Measurements from ENCODE around the gene DUSP15. TPM values are rescaled to one million over a fixed set of nuclear protein-coding genes. Genes with fewer than 3 reads are reported as not detected.

Gene DUSP15
- total RNA-seq, 1 donor from 2014 or later: 19.3 TPM

DNA sequence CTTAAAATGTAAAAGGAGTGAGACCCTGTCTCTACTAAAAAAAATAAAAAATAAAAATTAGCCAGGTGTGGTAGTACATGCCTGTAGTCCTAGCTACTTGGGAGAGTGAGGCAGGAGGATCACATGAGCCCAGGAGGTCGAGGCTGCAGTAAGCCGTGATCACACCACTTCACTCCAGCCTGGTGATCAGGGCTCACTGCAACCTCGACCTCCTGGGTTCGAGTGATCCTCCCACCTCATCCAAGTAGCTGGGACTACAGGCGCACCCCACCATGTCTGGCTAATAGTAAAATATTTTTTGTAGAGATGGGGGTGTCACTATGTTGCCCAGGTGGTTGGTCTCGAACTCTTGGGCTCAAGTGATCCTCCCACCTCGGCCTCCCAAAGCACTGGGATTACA is 16.8 kb downstream of the DUSP15 start:
- Mint-ChIP-seq H3K36me3 (ENCODE audit: unreplicated experiment) (no peaks in the 10 kb centered on the region), H3K4me3 (ENCODE audit: unreplicated experiment) (no peak overlapping the region), H3K27me3 (ENCODE audit: unreplicated experiment) (peaks cover 21% of the 10 kb centered on the region), H3K4me1 (ENCODE audit: low read depth, unreplicated experiment) (peaks cover 3% of the 10 kb centered on the region), H3K9me3 (ENCODE audit: unreplicated experiment) (peaks cover 8% of the 10 kb centered on the region), H3K27ac (ENCODE audit: unreplicated experiment) (no peak overlapping the region)
- TF ChIP-seq, protein P1, sequence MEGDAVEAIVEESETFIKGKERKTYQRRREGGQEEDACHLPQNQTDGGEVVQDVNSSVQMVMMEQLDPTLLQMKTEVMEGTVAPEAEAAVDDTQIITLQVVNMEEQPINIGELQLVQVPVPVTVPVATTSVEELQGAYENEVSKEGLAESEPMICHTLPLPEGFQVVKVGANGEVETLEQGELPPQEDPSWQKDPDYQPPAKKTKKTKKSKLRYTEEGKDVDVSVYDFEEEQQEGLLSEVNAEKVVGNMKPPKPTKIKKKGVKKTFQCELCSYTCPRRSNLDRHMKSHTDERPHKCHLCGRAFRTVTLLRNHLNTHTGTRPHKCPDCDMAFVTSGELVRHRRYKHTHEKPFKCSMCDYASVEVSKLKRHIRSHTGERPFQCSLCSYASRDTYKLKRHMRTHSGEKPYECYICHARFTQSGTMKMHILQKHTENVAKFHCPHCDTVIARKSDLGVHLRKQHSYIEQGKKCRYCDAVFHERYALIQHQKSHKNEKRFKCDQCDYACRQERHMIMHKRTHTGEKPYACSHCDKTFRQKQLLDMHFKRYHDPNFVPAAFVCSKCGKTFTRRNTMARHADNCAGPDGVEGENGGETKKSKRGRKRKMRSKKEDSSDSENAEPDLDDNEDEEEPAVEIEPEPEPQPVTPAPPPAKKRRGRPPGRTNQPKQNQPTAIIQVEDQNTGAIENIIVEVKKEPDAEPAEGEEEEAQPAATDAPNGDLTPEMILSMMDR (IDR thresholded peaks at IDR 0.05; ENCODE audit: partially characterized antibody, unreplicated experiment): no peak
- peak; percentile 17 for DNase-seq

DNA sequence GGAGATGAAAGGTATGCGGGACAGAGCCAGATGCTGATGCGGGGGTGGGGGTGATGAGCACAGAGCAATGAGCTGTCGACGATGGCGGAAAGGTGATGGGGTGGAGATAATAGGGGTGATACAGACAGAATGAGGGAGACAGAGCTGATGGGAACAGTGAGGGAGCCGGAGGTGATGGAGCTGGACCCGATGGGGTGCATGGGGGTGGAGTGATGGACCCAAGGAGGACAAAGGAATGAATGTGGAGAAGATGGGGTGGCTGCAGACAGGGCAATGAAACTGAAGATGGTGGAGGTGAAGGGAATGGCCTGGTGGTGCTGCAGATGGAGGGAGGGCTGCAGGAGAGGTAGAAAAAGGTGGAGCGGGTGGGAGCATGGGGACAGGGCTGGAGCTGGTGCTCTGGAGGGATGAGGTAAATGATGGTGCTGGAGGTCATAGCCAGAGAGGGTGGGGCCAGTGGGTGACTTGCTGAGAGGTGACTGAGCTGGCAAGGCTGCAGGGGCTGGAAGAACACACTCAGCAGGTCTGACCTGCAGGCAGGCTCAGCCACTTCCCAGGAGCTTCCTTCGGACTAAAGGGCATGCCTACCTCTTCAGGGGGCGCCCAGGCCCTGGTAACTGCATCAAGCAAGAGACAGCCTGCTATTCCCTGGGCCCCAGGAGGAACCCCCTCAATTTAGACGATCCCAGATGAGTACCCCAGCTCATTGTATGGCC is 18.9 kb downstream of the DUSP15 start:
- H3K4me3 Mint-ChIP-seq (ENCODE audit: unreplicated experiment): peak overlapping the region; percentile 18
- TF ChIP-seq, protein P1 (IDR thresholded peaks at IDR 0.05; ENCODE audit: partially characterized antibody, unreplicated experiment): no peak
- H3K4me1 Mint-ChIP-seq (ENCODE audit: low read depth, unreplicated experiment): peaks cover 3% of the 10 kb centered on the region
- peaks cover 16% of the 10 kb centered on the region for H3K27me3 Mint-ChIP-seq (ENCODE audit: unreplicated experiment)
- peaks cover 11% of the 10 kb centered on the region for H3K9me3 Mint-ChIP-seq (ENCODE audit: unreplicated experiment)
- no peak for DNase-seq
- peak overlapping the region; percentile 6 for H3K27ac Mint-ChIP-seq (ENCODE audit: unreplicated experiment)
- no peaks in the 10 kb centered on the region for H3K36me3 Mint-ChIP-seq (ENCODE audit: unreplicated experiment)

DNA sequence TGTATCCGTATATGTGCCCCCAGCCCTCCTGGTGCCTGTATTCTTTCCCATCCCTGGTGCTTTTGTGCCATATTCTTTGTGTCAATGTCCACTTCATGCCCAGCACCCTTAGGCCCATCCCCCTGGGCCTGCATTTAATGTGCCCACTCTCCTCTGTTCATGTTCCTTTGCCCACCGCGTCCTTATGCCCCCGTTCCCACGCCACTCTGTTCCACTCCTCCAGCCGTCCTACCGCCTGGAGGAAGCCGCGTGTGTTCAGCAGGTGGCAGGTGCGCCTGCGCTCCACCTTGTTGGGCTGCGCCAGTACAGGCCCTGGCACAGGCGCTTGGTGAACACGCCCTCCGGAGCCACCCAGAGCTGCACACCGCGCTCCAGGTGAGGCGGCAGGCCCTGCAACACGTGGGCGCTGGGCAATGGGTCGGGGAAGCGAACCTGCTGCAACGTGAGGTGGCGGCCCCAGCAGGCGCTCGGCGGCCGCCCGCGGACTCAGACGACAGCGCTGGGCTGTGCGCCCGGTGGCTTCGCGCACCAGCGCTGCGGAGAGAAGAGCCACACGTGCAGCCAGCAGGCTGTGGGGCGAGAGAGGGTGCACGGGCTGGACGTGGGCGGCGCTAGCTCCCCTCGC is 20.9 kb downstream of the DUSP15 start:
- Mint-ChIP-seq H3K27ac (ENCODE audit: unreplicated experiment) (no peak overlapping the region), H3K4me3 (ENCODE audit: unreplicated experiment) (peak overlapping the region; percentile 6)
- TF ChIP-seq, protein P1 (IDR thresholded peaks at IDR 0.05; ENCODE audit: partially characterized antibody, unreplicated experiment): no peak

DNA sequence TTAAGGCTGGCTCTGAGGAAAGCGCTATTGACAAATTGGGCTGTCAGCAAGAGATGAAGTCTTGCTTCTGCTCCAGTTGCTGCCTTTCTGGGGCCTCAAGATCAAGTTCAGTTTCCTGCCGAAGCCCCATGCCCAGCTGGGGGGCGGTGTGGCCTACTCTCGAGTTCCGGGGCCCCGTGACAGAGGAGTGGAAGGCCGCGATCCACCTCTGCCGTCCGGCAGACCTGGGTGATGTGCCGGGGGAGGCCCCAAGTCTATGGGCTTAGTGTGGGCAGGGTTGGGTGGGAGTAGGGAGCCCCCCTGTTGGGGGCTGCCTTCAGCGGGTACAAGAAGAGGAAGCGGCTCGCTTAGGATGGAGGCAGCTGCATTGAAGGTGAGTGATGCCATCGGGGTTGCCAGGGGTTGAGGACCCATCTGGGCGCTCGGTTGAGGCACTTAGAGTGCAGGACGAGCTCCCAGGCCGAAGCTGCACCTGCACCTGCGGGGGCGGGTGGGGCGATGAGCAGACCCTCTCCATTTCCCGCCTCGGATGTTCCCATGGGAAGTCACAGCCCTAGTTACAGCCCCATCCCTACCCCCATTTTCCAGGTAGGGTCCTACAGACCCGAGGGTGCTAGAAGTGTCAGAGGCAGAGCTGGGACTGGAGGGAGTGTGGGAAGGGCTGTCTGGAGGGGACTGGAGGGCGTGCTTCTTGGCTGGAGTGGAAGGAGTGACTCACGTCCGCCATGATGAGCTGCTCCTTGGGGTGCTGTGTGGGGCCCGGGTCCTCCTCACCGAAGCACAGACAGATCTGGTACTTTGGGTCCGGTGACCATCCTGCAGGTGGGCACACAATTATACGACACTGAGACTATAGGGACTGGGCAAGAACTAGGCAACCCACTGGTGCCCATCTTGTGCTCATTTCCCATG is 22.0 kb downstream of the DUSP15 start:
- H3K36me3 Mint-ChIP-seq (ENCODE audit: unreplicated experiment): no peaks in the 10 kb centered on the region
- H3K4me1 Mint-ChIP-seq (ENCODE audit: low read depth, unreplicated experiment): peaks cover 13% of the 10 kb centered on the region
- H3K27me3 Mint-ChIP-seq (ENCODE audit: unreplicated experiment): peaks cover 20% of the 10 kb centered on the region
- H3K4me3 Mint-ChIP-seq (ENCODE audit: unreplicated experiment): no peak overlapping the region
- no peak overlapping the region for H3K27ac Mint-ChIP-seq (ENCODE audit: unreplicated experiment)
- no peak for DNase-seq
- H3K9me3 Mint-ChIP-seq (ENCODE audit: unreplicated experiment): peaks cover 14% of the 10 kb centered on the region
- TF ChIP-seq, protein P1 (IDR thresholded peaks at IDR 0.05; ENCODE audit: partially characterized antibody, unreplicated experiment): no peak

More for the DNA sequence above, 20.9 kb downstream of the DUSP15 start:
- Mint-ChIP-seq H3K27me3 (ENCODE audit: unreplicated experiment) (peaks cover 18% of the 10 kb centered on the region), H3K36me3 (ENCODE audit: unreplicated experiment) (no peaks in the 10 kb centered on the region), H3K4me1 (ENCODE audit: low read depth, unreplicated experiment) (peaks cover 5% of the 10 kb centered on the region), H3K9me3 (ENCODE audit: unreplicated experiment) (peaks cover 11% of the 10 kb centered on the region)
- DNase-seq: no peak

Data from glutamatergic neuron (in vitro differentiated cells).